Measurements from ENCODE around the gene ZBTB24.

Gene ZBTB24

DNA sequence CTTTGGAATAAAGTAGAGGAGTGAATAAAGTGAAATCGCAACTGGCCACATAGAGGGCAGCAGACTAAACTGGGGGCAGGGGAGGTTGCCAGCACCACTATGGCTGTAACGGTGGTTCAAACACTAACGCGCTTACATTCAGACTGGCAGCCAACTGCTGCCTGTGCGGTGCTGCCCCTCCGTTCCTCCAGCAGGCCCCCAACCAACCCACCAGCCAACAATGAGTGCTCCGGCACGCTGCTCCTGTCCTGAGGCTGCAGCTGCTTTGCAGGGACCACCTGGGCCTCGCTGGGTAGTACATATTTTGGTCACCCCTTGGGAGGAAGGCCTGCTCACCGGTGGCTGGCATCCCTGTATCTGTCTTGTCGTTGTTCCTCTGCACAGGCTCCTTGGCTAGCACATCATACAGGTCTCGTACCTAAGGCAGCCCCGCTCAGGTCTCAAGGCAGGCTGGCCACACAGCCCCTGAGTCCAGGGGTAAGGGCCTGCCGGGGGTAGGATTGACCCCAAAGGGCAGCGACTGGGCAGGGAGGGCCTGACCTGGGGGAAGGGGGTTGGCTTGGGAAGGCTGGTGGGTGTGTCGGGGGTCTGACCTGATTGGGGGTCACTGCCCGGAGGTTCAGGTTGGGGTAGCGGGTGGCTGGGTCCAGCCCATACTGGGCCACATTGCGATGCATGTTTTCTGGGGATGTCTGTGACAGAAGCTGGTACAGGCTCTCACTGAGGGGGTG is 33.8 kb downstream of the ZBTB24 start:
- in situ Hi-C loops (cut with HindIII; ENCODE audit: low sequenced_read_pairs): no loop called here
- TF ChIP-seq, protein P1, sequence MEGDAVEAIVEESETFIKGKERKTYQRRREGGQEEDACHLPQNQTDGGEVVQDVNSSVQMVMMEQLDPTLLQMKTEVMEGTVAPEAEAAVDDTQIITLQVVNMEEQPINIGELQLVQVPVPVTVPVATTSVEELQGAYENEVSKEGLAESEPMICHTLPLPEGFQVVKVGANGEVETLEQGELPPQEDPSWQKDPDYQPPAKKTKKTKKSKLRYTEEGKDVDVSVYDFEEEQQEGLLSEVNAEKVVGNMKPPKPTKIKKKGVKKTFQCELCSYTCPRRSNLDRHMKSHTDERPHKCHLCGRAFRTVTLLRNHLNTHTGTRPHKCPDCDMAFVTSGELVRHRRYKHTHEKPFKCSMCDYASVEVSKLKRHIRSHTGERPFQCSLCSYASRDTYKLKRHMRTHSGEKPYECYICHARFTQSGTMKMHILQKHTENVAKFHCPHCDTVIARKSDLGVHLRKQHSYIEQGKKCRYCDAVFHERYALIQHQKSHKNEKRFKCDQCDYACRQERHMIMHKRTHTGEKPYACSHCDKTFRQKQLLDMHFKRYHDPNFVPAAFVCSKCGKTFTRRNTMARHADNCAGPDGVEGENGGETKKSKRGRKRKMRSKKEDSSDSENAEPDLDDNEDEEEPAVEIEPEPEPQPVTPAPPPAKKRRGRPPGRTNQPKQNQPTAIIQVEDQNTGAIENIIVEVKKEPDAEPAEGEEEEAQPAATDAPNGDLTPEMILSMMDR (IDR thresholded peaks at IDR 0.05; ENCODE audit: low read depth, low read length): no peak
- no peak overlapping the region for H3K4me3 ChIP-seq (ENCODE audit: low read depth, low read length)
- DNase-seq (ENCODE audit: low read depth, low spot score): no peak

DNA sequence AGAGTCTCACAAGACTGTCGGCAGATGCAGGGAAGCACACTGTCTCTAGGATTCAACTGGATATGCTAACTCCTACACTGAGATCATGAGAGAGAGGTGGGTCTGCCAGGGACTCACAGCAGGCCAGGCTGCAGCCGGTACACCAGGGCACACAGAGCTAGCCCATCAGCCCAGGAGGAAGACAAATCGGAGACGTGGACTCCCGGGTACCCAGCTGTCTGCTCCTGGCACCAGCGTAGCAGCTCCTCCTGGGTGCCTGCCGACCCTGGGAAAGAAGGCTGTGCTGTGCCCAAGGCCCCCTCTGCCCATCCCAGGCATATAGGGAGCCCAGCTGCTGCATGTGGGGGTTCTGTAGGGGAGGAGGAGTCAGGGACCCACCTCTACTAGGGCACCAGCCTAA is 34.4 kb downstream of the ZBTB24 start:
- TF ChIP-seq, protein P1 (IDR thresholded peaks at IDR 0.05; ENCODE audit: low read depth, low read length): no peak
- no peak overlapping the region for H3K4me3 ChIP-seq (ENCODE audit: low read depth, low read length)
- no peak for DNase-seq (ENCODE audit: low read depth, low spot score)
- in situ Hi-C loops (cut with HindIII; ENCODE audit: low sequenced_read_pairs): no loop called here

DNA sequence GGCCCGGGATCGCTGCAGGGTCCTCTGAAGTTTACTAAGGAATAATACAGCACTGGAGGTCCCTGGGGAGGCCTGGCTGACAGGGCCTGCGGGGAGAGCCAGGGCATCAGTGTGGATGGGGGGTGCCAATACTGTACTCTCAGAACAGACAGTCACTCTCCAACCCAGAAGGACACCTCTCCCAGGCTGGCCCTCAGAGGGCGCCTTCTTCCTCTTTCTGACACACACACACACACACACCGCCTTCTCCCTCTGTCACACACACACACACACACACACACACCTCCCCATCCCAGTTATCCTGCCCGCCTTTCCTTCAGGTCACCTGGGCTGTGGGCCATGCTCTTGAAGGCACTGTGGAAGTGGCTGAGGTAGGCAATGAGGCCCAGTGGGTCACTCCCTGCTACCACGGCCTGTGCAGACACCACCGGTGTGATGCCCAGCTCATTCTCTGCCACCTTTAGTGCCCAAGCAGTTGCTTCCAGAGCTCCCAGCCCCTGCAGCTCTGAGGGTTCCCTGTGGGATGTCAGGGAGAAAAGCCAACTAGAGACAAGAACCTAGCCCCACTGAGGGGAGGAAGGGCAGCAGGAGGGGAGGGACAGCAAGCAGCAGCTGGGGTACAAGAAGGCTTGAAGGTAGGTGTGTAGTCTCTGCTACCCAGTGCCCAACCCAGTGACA is 35.0 kb downstream of the ZBTB24 start:
- no peak overlapping the region for H3K4me3 ChIP-seq (ENCODE audit: low read depth, low read length)
- DNase-seq (ENCODE audit: low read depth, low spot score): no peak
- in situ Hi-C loops (cut with HindIII; ENCODE audit: low sequenced_read_pairs): no loop called here
- TF ChIP-seq, protein P1 (IDR thresholded peaks at IDR 0.05; ENCODE audit: low read depth, low read length): no peak

DNA sequence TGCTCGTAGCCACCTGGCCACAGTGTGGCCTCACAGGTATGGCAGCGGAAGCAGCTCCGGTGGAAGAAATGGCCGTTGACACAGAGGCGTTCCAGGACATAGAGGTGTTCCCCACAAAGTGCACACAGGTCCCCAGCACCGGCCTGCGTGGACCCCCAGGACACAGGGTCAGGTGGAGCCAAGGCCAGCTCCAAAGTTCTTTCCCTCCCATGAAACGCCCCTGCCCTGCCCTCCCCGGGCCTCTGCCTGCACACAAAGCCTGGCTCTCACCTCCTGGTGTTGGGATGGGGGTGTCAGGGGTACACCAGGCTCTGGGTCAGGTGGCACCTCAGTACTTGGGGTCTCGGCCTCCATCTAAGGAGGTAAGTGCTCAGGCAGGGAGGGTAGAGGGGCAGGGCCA is 35.9 kb downstream of the ZBTB24 start:
- TF ChIP-seq, protein P1 (IDR thresholded peaks at IDR 0.05; ENCODE audit: low read depth, low read length): no peak
- H3K4me3 ChIP-seq (ENCODE audit: low read depth, low read length): no peak overlapping the region
- DNase-seq (ENCODE audit: low read depth, low spot score): no peak
- in situ Hi-C loops (cut with HindIII; ENCODE audit: low sequenced_read_pairs): no loop called here

DNA sequence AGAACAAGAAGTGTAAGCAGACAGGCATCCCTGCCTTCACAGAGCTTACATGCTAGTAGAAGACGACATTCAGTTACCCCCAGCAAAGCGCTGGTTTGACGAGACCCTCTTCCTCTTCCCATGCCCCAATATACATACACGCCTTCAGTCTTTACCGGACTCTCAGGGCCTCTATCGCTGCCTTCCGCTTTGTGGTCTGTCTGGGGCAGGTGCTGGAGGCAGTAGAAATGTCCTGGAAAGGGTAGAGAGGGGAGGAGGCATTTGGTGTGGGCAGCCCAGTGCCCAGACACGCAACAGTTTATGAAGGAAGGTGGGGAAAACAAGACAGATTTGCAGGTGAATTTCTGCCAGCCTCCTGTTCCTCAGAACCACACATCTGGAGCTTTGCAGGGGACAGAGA is 36.5 kb downstream of the ZBTB24 start:
- in situ Hi-C loops (cut with HindIII; ENCODE audit: low sequenced_read_pairs): no loop called here
- H3K4me3 ChIP-seq (ENCODE audit: low read depth, low read length): no peak overlapping the region
- DNase-seq (ENCODE audit: low read depth, low spot score): no peak
- TF ChIP-seq, protein P1 (IDR thresholded peaks at IDR 0.05; ENCODE audit: low read depth, low read length): no peak

DNA sequence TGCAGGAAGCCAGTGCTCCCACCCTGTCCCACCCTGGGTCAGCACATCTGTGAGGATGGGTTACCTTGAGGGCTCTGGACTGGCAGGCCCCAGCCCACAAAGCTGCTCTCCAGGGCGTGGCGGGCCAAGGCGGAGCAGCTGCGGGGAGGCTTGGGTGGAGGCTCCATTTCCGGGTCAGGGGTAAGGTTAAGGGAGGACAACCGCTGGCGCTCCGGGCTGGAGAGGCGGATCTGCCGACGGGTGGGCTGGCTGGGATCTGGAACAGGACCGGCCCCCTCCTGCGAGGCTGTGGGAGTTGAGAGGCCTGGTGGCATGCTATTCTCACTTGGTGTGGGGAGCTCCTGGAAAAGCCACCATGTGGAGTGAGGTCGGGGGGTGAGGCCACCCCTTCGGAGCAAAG is 36.9 kb downstream of the ZBTB24 start:
- in situ Hi-C loops (cut with HindIII; ENCODE audit: low sequenced_read_pairs): no loop called here
- no peak for DNase-seq (ENCODE audit: low read depth, low spot score)
- no peak overlapping the region for H3K4me3 ChIP-seq (ENCODE audit: low read depth, low read length)
- TF ChIP-seq, protein P1 (IDR thresholded peaks at IDR 0.05; ENCODE audit: low read depth, low read length): no peak
